ENCODE measurements around the gene NRXN3. TPM values are rescaled to one million over a fixed set of nuclear protein-coding genes. Genes with fewer than 3 reads are reported as not detected.

NRXN3 gene
- total and polyA plus RNA-seq, 2 experiments from 2014 or later = 0.08 to 0.11 TPM

DNA sequence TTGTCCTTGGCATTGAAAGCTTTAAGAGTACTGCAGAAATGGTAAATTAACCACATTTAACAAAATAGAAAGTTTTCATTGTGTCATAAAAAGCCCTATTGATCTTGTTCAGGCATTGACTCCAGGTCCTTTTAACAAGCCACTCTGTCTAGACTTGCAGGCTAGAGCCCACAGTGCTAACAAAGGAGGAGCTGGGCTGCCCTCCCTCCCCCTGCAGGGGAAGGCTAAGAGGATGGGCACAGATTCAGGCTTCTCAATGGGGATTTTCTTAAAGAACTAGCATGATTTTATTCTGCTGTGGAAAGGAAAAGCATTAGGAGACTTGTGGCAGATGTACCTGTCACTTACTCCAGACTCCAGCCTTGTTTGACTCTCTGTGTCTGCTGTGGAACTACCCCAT lies 463.6 kb downstream of the NRXN3 start:
- no peaks in the 10 kb centered on the region for H3K79me2 ChIP-seq (ENCODE audit: insufficient read depth)
- H3K9ac ChIP-seq = no peak overlapping the region
- in situ Hi-C loops (cut with MboI) = no loop called here
- no peaks in the 10 kb centered on the region for H3K4me1 ChIP-seq (ENCODE audit: insufficient read depth)
- no peak overlapping the region for H3K4me2 ChIP-seq (ENCODE audit: unreplicated experiment)
- no peaks in the 10 kb centered on the region for H3K9me3 ChIP-seq (ENCODE audit: low read depth)
- DNase-seq = no peak
- H3K9me2 ChIP-seq (ENCODE audit: insufficient read depth) = no peaks in the 10 kb centered on the region
- H3K27me3 ChIP-seq (replicated peaks; ENCODE audit: insufficient read depth) = no peaks in the 10 kb centered on the region
- no peak overlapping the region for H2AFZ ChIP-seq
- no peaks in the 10 kb centered on the region for H3K36me3 ChIP-seq (ENCODE audit: low read depth)
- no peak overlapping the region for H3K4me3 ChIP-seq
- no peaks in the 10 kb centered on the region for H4K20me1 ChIP-seq (ENCODE audit: insufficient read depth)
- H3F3A ChIP-seq (ENCODE audit: insufficient read depth) = no peaks in the 10 kb centered on the region
- TF ChIP-seq EZH2 (IDR thresholded peaks at IDR 0.05; ENCODE audit: insufficient read depth, poor library complexity, severe bottlenecking) = no peak
- no peak for TF ChIP-seq EZH2phosphoT487 (IDR thresholded peaks at IDR 0.05; ENCODE audit: insufficient read depth, low read depth)
- H3K27ac ChIP-seq = no peak overlapping the region

DNA sequence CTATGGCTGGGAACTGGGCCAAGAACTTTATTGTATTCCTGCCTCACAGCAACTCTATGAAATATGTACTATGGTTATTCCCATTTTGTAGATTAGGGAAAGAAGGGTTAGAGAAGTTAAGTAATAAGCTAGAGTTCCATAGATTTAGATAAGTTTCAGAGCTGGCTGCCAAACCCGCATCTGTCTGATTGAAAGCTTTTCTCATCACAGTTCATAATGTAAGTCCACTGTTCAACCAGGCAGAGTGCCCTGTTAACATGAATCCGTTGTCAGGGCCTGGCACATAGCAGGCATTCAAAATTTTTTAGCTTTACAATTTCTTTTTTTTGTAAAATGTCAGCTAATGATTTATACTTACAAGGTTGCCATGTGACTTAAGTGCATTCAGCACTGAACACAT lies 467.3 kb downstream of the NRXN3 start:
- no peaks in the 10 kb centered on the region for H3K4me1 ChIP-seq (ENCODE audit: insufficient read depth)
- H3K36me3 ChIP-seq (ENCODE audit: low read depth) = no peaks in the 10 kb centered on the region
- TF ChIP-seq EZH2 (IDR thresholded peaks at IDR 0.05; ENCODE audit: insufficient read depth, poor library complexity, severe bottlenecking) (no peak), EZH2phosphoT487 (IDR thresholded peaks at IDR 0.05; ENCODE audit: insufficient read depth, low read depth) (no peak)
- H4K20me1 ChIP-seq (ENCODE audit: insufficient read depth) = no peaks in the 10 kb centered on the region
- no peak overlapping the region for H3K4me3 ChIP-seq
- 28 to 29% methylated on average over 2 of the region's 2 CpGs for WGBS, 2 experiments (ENCODE audit: low coverage in 1 of 2, low lambda C conversion rate in 2 of 2, missing lambda C conversion rate in 2 of 2)
- no peaks in the 10 kb centered on the region for H3F3A ChIP-seq (ENCODE audit: insufficient read depth)
- no peak overlapping the region for H3K27ac ChIP-seq
- in situ Hi-C loops (cut with MboI) = no loop called here
- no peak overlapping the region for H2AFZ ChIP-seq
- no peaks in the 10 kb centered on the region for H3K79me2 ChIP-seq (ENCODE audit: insufficient read depth)
- H3K9me2 ChIP-seq (ENCODE audit: insufficient read depth) = no peaks in the 10 kb centered on the region
- DNase-seq = no peak
- no peaks in the 10 kb centered on the region for H3K27me3 ChIP-seq (replicated peaks; ENCODE audit: insufficient read depth)
- H3K9ac ChIP-seq = no peak overlapping the region
- H3K4me2 ChIP-seq (ENCODE audit: unreplicated experiment) = no peak overlapping the region
- no peaks in the 10 kb centered on the region for H3K9me3 ChIP-seq (ENCODE audit: low read depth)

DNA sequence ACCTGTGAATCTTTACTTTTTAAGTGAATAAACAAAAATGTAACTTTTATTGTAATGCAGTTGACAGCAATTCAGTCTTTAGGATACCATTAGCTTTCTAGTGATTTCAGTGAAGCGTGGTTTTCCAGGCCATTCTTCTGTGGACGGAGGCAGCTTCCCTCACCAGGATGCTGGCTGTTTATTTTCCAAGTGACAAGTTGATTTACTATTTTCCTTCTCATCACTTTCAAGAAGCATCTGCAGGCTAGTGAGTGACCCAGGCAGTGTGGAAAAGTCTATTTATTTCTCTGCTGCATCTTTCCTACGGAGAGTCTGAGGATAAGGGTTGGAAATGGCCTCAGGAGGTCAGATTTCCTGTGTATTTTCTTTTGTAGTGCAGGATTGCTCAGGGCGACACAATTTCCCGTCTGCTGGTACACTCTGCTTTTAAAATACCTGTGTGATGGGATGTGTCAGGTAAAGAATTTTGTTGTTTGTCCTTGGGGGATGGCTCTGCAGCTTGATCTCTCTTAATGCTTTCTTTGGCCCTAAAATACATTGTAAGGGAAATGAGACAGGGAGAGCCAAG lies 467.8 kb downstream of the NRXN3 start:
- H3K4me2 ChIP-seq (ENCODE audit: unreplicated experiment) = no peak overlapping the region
- 21 to 32% methylated on average over 5 of the region's 5 CpGs for WGBS, 2 experiments (ENCODE audit: low coverage in 1 of 2, low lambda C conversion rate in 2 of 2, missing lambda C conversion rate in 2 of 2)

DNA sequence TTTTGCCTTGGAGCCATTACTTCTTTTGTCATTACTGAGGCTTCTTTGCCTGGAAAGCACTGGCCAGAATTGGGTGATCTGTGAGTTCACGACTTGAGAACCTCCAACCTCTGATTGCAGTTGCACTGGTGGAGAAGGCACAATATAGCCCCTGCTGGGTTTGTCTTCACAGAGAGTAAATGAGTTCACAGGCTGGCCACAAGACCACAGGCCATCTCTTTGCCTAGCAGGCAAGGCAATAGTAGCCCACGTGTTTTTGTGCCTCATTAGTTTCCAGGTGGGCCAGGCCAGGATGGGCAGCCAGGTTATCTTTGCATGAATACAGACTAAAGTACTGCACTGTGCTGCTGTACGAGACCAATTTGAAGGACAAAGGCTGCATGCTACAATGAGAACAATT lies 468.8 kb downstream of the NRXN3 start:
- no peak for DNase-seq
- H3K4me1 ChIP-seq (ENCODE audit: insufficient read depth) = no peaks in the 10 kb centered on the region
- no peak overlapping the region for H3K9ac ChIP-seq
- WGBS, 2 experiments (ENCODE audit: low coverage in 1 of 2, low lambda C conversion rate in 2 of 2, missing lambda C conversion rate in 2 of 2) = 6 to 7% methylated on average over 3 of the region's 3 CpGs
- H3K4me3 ChIP-seq = no peak overlapping the region
- H3K4me2 ChIP-seq (ENCODE audit: unreplicated experiment) = no peak overlapping the region
- no peaks in the 10 kb centered on the region for H3K27me3 ChIP-seq (replicated peaks; ENCODE audit: insufficient read depth)
- no peaks in the 10 kb centered on the region for H4K20me1 ChIP-seq (ENCODE audit: insufficient read depth)
- H2AFZ ChIP-seq = no peak overlapping the region
- TF ChIP-seq EZH2phosphoT487 (IDR thresholded peaks at IDR 0.05; ENCODE audit: insufficient read depth, low read depth) = no peak
- TF ChIP-seq EZH2 (IDR thresholded peaks at IDR 0.05; ENCODE audit: insufficient read depth, poor library complexity, severe bottlenecking) = no peak
- in situ Hi-C loops (cut with MboI) = no loop called here
- H3F3A ChIP-seq (ENCODE audit: insufficient read depth) = no peaks in the 10 kb centered on the region
- H3K9me3 ChIP-seq (ENCODE audit: low read depth) = no peaks in the 10 kb centered on the region
- no peak overlapping the region for H3K27ac ChIP-seq
- H3K36me3 ChIP-seq (ENCODE audit: low read depth) = no peaks in the 10 kb centered on the region
- H3K9me2 ChIP-seq (ENCODE audit: insufficient read depth) = no peaks in the 10 kb centered on the region
- H3K79me2 ChIP-seq (ENCODE audit: insufficient read depth) = no peaks in the 10 kb centered on the region

More for the DNA sequence above, 467.8 kb downstream of the NRXN3 start:
- H3K9me3 ChIP-seq (ENCODE audit: low read depth) = no peaks in the 10 kb centered on the region
- H3K4me1 ChIP-seq (ENCODE audit: insufficient read depth) = no peaks in the 10 kb centered on the region
- H3K4me3 ChIP-seq = no peak overlapping the region
- H4K20me1 ChIP-seq (ENCODE audit: insufficient read depth) = no peaks in the 10 kb centered on the region
- in situ Hi-C loops (cut with MboI) = no loop called here
- H2AFZ ChIP-seq = no peak overlapping the region
- DNase-seq = no peak
- no peak overlapping the region for H3K9ac ChIP-seq
- TF ChIP-seq EZH2phosphoT487 (IDR thresholded peaks at IDR 0.05; ENCODE audit: insufficient read depth, low read depth) (no peak), EZH2 (IDR thresholded peaks at IDR 0.05; ENCODE audit: insufficient read depth, poor library complexity, severe bottlenecking) (no peak)
- H3K27ac ChIP-seq = no peak overlapping the region
- H3F3A ChIP-seq (ENCODE audit: insufficient read depth) = no peaks in the 10 kb centered on the region
- H3K9me2 ChIP-seq (ENCODE audit: insufficient read depth) = no peaks in the 10 kb centered on the region
- H3K79me2 ChIP-seq (ENCODE audit: insufficient read depth) = no peaks in the 10 kb centered on the region
- no peaks in the 10 kb centered on the region for H3K27me3 ChIP-seq (replicated peaks; ENCODE audit: insufficient read depth)
- H3K36me3 ChIP-seq (ENCODE audit: low read depth) = no peaks in the 10 kb centered on the region
